ENCODE measurements around the gene PBX1.

PBX1 gene

GRCh38 chr1:164664127-164664526 is 105.1 kb downstream of the PBX1 start:
- no peak overlapping the region for H3K4me3 ChIP-seq (replicated peaks; ENCODE audit: low read depth, low read length)
- DNase-seq (ENCODE audit: extremely low read depth, low read depth) = no peak
- TF ChIP-seq CTCF (IDR thresholded peaks at IDR 0.05; ENCODE audit: low read depth, low read length, missing control alignments) = no peak

- DNase-seq (ENCODE audit: extremely low read depth, low read depth) = no peak
- TF ChIP-seq CTCF (IDR thresholded peaks at IDR 0.05; ENCODE audit: low read depth, low read length, missing control alignments) = no peak
Measured at GRCh38 chr1:164667001-164667400, 108.0 kb downstream of the PBX1 start.

GRCh38 chr1:164667600-164667999 is 108.6 kb downstream of the PBX1 start:
- no peak for TF ChIP-seq CTCF (IDR thresholded peaks at IDR 0.05; ENCODE audit: low read depth, low read length, missing control alignments)
- DNase-seq (ENCODE audit: extremely low read depth, low read depth) = no peak
- no peak overlapping the region for H3K4me3 ChIP-seq (replicated peaks; ENCODE audit: low read depth, low read length)

More at GRCh38 chr1:164667001-164667400, 108.0 kb downstream of the PBX1 start:
- no peak overlapping the region for H3K4me3 ChIP-seq (replicated peaks; ENCODE audit: low read depth, low read length)

- no peak overlapping the region for H3K4me3 ChIP-seq (replicated peaks; ENCODE audit: low read depth, low read length)
- no peak for DNase-seq (ENCODE audit: extremely low read depth, low read depth)
- no peak for TF ChIP-seq CTCF (IDR thresholded peaks at IDR 0.05; ENCODE audit: low read depth, low read length, missing control alignments)
Measured at GRCh38 chr1:164668491-164669400, 109.8 kb downstream of the PBX1 start.

GRCh38 chr1:164670026-164670425 is 111.0 kb downstream of the PBX1 start:
- DNase-seq (ENCODE audit: extremely low read depth, low read depth) = no peak
- TF ChIP-seq CTCF (IDR thresholded peaks at IDR 0.05; ENCODE audit: low read depth, low read length, missing control alignments) = no peak
- no peak overlapping the region for H3K4me3 ChIP-seq (replicated peaks; ENCODE audit: low read depth, low read length)

GRCh38 chr1:164670786-164671185 is 111.8 kb downstream of the PBX1 start:
- no peak for TF ChIP-seq CTCF (IDR thresholded peaks at IDR 0.05; ENCODE audit: low read depth, low read length, missing control alignments)
- H3K4me3 ChIP-seq (replicated peaks; ENCODE audit: low read depth, low read length) = no peak overlapping the region
- DNase-seq (ENCODE audit: extremely low read depth, low read depth) = no peak

All from HFF-Myc (cell line).